NCI-H2196 treated with DMSO at 0.1 percent for 48 hours (cell line): ENCODE results near the gene TENM4.

Experiments used
- DNase-seq: peaks from one replicate; lab custom pipeline; 2025; ENCODE audit not compliant: unreplicated experiment; lab: John Stamatoyannopoulos, UW

TENM4 gene

GRCh38 chr11:79189601-79190000 is 251.2 kb downstream of the TENM4 start:
- DNase-seq = no peak

- no peak for DNase-seq
Measured at GRCh38 chr11:79189055-79189454, 251.8 kb downstream of the TENM4 start.

- DNase-seq = no peak
Measured at GRCh38 chr11:79186669-79187068, 254.2 kb downstream of the TENM4 start.

- DNase-seq = no peak
Measured at GRCh38 chr11:79185351-79185750, 255.5 kb downstream of the TENM4 start.

- DNase-seq = no peak
Measured at GRCh38 chr11:79184285-79184684, 256.5 kb downstream of the TENM4 start.

GRCh38 chr11:79182794-79183193 is 258.0 kb downstream of the TENM4 start:
- DNase-seq = no peak

- no peak for DNase-seq
Measured at GRCh38 chr11:79179087-79179486, 261.7 kb downstream of the TENM4 start.

GRCh38 chr11:79174045-79175008 is 266.5 kb downstream of the TENM4 start:
- DNase-seq = no peak

- DNase-seq = no peak
Measured at GRCh38 chr11:79173615-79174014, 267.2 kb downstream of the TENM4 start.

- no peak for DNase-seq
Measured at GRCh38 chr11:79170321-79170720, 270.5 kb downstream of the TENM4 start.

GRCh38 chr11:79168530-79169110 is 272.2 kb downstream of the TENM4 start:
- no peak for DNase-seq

- no peak for DNase-seq
Measured at GRCh38 chr11:79167510-79168188, 273.2 kb downstream of the TENM4 start.

GRCh38 chr11:79165908-79166307 is 274.9 kb downstream of the TENM4 start:
- no peak for DNase-seq

GRCh38 chr11:79160791-79161403 is 279.9 kb downstream of the TENM4 start:
- DNase-seq = no peak

- DNase-seq = no peak
Measured at GRCh38 chr11:79159657-79160450, 281.0 kb downstream of the TENM4 start.

- DNase-seq = no peak
Measured at GRCh38 chr11:79157738-79158137, 283.1 kb downstream of the TENM4 start.

GRCh38 chr11:79156031-79156430 is 284.8 kb downstream of the TENM4 start:
- no peak for DNase-seq

GRCh38 chr11:79155237-79155636 is 285.6 kb downstream of the TENM4 start:
- DNase-seq = no peak

GRCh38 chr11:79152511-79152910 is 288.3 kb downstream of the TENM4 start:
- DNase-seq = no peak

GRCh38 chr11:79151396-79151795 is 289.4 kb downstream of the TENM4 start:
- DNase-seq = no peak

GRCh38 chr11:79150966-79151365 is 289.9 kb downstream of the TENM4 start:
- no peak for DNase-seq
